DND-41 (cell line): ENCODE measurements around the gene MYO1H.

Experiments
- ATAC-seq: fragments of 200-7000 bp; cut with Tn5 transposase; 3 replicates; pipeline ENCODE4 v1.9.1; 2021; ENCODE audit warnings: low read depth; ENCODE audit not compliant: insufficient read depth
- DNase-seq: peaks from one replicate; pipeline ENCODE4 v3.0.0-alpha.2; 2020
- H2AFZ ChIP-seq: 2 replicates; pipeline ENCODE4 v1.6.0; 2012; ENCODE audit warnings: low read depth, low read length
- H3K27ac ChIP-seq: 2 replicates; pipeline ENCODE4 v1.5.1; 2012; ENCODE audit warnings: low read length, inconsistent platforms
- H3K27me3 ChIP-seq: fragments of 200-600 bp; sonication (generic); 2 replicates; pipeline ENCODE4 v1.6.0; 2012; ENCODE audit warnings: low read length, mild to moderate bottlenecking, inconsistent platforms; ENCODE audit not compliant: insufficient read depth, poor library complexity
- H3K36me3 ChIP-seq: 2 replicates; pipeline ENCODE4 v1.5.1; 2012; ENCODE audit warnings: low read length, inconsistent platforms; ENCODE audit not compliant: insufficient read depth
- H3K4me1 ChIP-seq: 2 replicates; pipeline ENCODE4 v1.5.1; 2012; ENCODE audit warnings: mild to moderate bottlenecking, low read length; ENCODE audit not compliant: insufficient read depth
- H3K4me2 ChIP-seq: 2 replicates; pipeline ENCODE4 v1.6.0; 2012; ENCODE audit warnings: mild to moderate bottlenecking, moderate library complexity, low read length, inconsistent platforms; ENCODE audit not compliant: insufficient read depth
- H3K4me3 ChIP-seq, 2 experiments: fragments of 200-600 bp in 1 of 2; shearing (Covaris generic) in 1 of 2; 2 replicates each; pipeline ENCODE4 v1.5.1; 2012 to 2016; ENCODE audit warnings: inconsistent platforms in 2 of 2, low read length in 2 of 2, mild to moderate bottlenecking in 2 of 2, low read depth in 1 of 2, moderate library complexity in 1 of 2
- H3K79me2 ChIP-seq: 2 replicates; pipeline ENCODE4 v1.6.0; 2012; ENCODE audit warnings: low read length, inconsistent platforms; ENCODE audit not compliant: insufficient read depth
- H3K9ac ChIP-seq: 2 replicates; pipeline ENCODE4 v1.6.0; 2012; ENCODE audit warnings: low read depth, mild to moderate bottlenecking, inconsistent platforms, low read length, moderate library complexity
- H3K9me3 ChIP-seq: 2 replicates; pipeline ENCODE4 v1.5.1; 2012; ENCODE audit warnings: low read length, moderate library complexity, mild to moderate bottlenecking, inconsistent platforms; ENCODE audit not compliant: insufficient read depth, severe bottlenecking
- H4K20me1 ChIP-seq: 2 replicates; pipeline ENCODE4 v1.6.0; 2012; ENCODE audit warnings: low read length; ENCODE audit not compliant: insufficient read depth
- CTCF ChIP-seq: IDR thresholded peaks from 2 replicates; pipeline ENCODE4 v1.5.1; 2012; ENCODE audit warnings: borderline replicate concordance, low read length, moderate library complexity, mild to moderate bottlenecking; ENCODE audit not compliant: poor library complexity, severe bottlenecking; ENCODE audit errors: extremely low read depth
- EZH2 ChIP-seq: IDR thresholded peaks from 3 replicates; pipeline ENCODE4 v1.6.1; 2012; ENCODE audit warnings: borderline replicate concordance, low read depth, mild to moderate bottlenecking, moderate library complexity, low read length, inconsistent platforms; ENCODE audit not compliant: severe bottlenecking

MYO1H gene

GRCh38 chr12:109487181-109488050 is 139.7 kb downstream of the MYO1H start:
- H4K20me1 ChIP-seq, result no peaks in the 10 kb centered on the region
- peaks cover 86% of the 10 kb centered on the region for H3K36me3 ChIP-seq
- no peak overlapping the region for H3K9ac ChIP-seq
- TF ChIP-seq EZH2, result no peak
- no peak for TF ChIP-seq CTCF
- H3K9me3 ChIP-seq, result no peaks in the 10 kb centered on the region
- no peak overlapping the region for H2AFZ ChIP-seq
- DNase-seq (no peak), ATAC-seq (no peak)
- H3K4me1 ChIP-seq, result no peaks in the 10 kb centered on the region
- H3K4me3 ChIP-seq, result no peak overlapping the region
- no peaks in the 10 kb centered on the region for H3K27me3 ChIP-seq
- H3K27ac ChIP-seq, result no peak overlapping the region
- H3K4me2 ChIP-seq, result no peak overlapping the region
- no peaks in the 10 kb centered on the region for H3K79me2 ChIP-seq

GRCh38 chr12:109488051-109488665 is 140.5 kb downstream of the MYO1H start:
- Histone ChIP-seq H3K9me3 (no peaks in the 10 kb centered on the region), H3K27ac (no peak overlapping the region), H2AFZ (no peak overlapping the region), H3K27me3 (no peaks in the 10 kb centered on the region), H3K4me2 (no peak overlapping the region), H4K20me1 (no peaks in the 10 kb centered on the region), H3K36me3 (peaks cover 90% of the 10 kb centered on the region), H3K79me2 (no peaks in the 10 kb centered on the region), H3K4me1 (no peaks in the 10 kb centered on the region), H3K9ac (no peak overlapping the region), H3K4me3 (no peak overlapping the region)
- ATAC-seq, result no peak
- DNase-seq, result no peak
- TF ChIP-seq EZH2, result no peak
- TF ChIP-seq CTCF, result no peak

GRCh38 chr12:109489016-109489954 is 141.6 kb downstream of the MYO1H start:
- TF ChIP-seq CTCF (no peak), EZH2 (no peak)
- Histone ChIP-seq H3K4me1 (no peaks in the 10 kb centered on the region), H3K79me2 (no peaks in the 10 kb centered on the region), H3K27me3 (no peaks in the 10 kb centered on the region), H3K9ac (no peak overlapping the region), H3K27ac (no peak overlapping the region), H2AFZ (no peak overlapping the region), H4K20me1 (no peaks in the 10 kb centered on the region), H3K9me3 (no peaks in the 10 kb centered on the region), H3K36me3 (peaks cover 82% of the 10 kb centered on the region), H3K4me3 (no peak overlapping the region), H3K4me2 (no peak overlapping the region)
- DNase-seq (no peak), ATAC-seq (no peak)
